DOHH2 (cell line): ENCODE data around the gene ZNF184.
A peak's percentile ranks its signal among the peaks of the same experiment; 100 is the strongest.

Source experiments
- EZH2phosphoT487 ChIP-seq: fragments of 200-600 bp; sonication (generic); IDR thresholded peaks from 2 replicates; pipeline ENCODE4 v1.6.1; 2017; ENCODE audit warnings: borderline replicate concordance, mild to moderate bottlenecking, antibody characterized with exemption, low read length, moderate library complexity, mixed read lengths
- TF ChIP-seq, protein P1 (sequence below): fragments of 200-600 bp; sonication (generic); IDR thresholded peaks from one replicate; pipeline ENCODE4 v1.5.1; 2014; ENCODE audit warnings: antibody characterized with exemption, mild to moderate bottlenecking, low read depth, low read length; ENCODE audit not compliant: poor library complexity, severe bottlenecking

DNA sequence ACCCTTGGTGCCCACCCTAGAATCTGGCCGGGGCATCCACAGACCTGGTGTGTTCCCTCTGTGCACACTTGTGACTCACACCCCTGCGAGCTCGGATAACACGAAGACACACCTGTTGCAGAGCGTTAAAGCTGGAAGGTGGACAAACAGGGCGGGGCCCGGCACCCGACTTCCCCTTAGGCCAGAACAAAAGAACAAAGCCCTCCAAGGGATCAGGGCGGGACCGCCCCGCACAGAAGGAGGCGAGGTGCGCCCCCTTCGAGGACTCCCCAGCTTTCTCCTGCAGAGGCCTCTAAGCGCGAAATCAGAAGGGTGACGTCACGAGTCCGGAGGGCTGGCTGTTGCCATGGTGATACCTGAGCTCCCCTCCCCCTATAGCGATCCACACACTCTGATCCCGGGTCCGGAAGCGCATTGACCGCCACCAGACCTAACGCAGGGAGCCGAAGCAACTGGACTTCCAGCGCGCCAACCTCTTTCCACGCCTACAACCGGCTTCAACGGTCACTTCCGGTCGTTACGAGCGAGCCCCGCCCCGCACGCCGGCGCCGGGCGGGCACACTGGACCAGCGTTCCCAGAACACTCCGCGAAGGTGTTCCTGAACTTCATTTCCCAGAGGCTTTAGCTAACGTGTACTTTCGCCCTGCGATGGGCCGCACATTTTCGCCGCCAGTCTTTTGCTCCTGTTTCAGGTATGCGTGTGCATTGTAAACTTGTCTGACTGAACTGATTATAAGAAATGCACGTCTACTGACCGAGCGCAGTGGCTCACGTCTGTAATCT, at the start of gene ZNF184:
- TF ChIP-seq, protein P1, sequence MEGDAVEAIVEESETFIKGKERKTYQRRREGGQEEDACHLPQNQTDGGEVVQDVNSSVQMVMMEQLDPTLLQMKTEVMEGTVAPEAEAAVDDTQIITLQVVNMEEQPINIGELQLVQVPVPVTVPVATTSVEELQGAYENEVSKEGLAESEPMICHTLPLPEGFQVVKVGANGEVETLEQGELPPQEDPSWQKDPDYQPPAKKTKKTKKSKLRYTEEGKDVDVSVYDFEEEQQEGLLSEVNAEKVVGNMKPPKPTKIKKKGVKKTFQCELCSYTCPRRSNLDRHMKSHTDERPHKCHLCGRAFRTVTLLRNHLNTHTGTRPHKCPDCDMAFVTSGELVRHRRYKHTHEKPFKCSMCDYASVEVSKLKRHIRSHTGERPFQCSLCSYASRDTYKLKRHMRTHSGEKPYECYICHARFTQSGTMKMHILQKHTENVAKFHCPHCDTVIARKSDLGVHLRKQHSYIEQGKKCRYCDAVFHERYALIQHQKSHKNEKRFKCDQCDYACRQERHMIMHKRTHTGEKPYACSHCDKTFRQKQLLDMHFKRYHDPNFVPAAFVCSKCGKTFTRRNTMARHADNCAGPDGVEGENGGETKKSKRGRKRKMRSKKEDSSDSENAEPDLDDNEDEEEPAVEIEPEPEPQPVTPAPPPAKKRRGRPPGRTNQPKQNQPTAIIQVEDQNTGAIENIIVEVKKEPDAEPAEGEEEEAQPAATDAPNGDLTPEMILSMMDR: peak; percentile 38
- TF ChIP-seq EZH2phosphoT487: no peak
